GM21381 (cell line): ENCODE data around the gene CCSER1.

Experiments used
- ATAC-seq: cut with Tn5 transposase; IDR thresholded peaks from one replicate; pipeline ENCODE4 v1.9.1; 2021; ENCODE audit warnings: mild to moderate bottlenecking, moderate library complexity; ENCODE audit not compliant: unreplicated experiment

Gene CCSER1

DNA sequence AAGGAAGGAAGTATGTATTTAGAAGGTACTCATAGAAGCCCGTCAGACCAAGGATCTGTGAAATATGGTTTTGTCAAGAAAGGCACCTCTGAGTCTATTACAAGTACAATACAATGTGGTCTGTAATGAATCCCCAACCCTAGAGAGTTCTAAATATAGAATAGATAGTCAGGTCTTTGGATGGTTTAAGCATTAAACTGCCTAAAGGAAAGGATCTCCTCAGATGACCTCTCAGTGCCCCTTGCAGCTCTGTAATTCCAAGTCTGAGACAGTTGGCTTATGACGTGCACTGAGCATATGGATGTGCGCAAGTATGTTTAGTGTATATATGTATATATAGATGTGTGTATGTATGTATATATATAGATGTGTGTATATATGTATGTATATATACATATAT is 62.0 kb downstream of the CCSER1 start:
- no peak for ATAC-seq

GRCh38 chr4:90189946-90190345 is 62.8 kb downstream of the CCSER1 start:
- no peak for ATAC-seq

DNA sequence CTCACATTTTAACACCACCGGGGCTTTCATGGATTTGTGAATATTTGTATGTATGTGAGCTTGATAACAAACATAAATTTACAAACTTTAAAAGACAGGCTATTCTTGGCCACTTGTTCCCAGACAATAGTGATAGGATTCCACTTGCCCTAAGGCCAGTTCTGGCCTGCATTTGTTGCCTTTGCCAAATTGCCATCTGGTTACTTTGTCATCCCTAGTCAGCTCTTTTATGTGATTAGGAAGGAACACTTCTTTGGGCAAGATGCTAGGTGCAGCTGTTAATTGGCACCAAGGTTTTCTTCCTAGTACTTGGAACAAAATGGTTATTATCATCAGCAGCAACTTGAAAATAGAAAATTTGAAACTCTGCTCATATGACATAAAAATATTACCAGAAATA is 63.3 kb downstream of the CCSER1 start:
- ATAC-seq, result no peak

- no peak for ATAC-seq
Observed at GRCh38 chr4:90198086-90198847, 71.1 kb downstream of the CCSER1 start.

GRCh38 chr4:90207887-90208454 is 80.8 kb downstream of the CCSER1 start:
- ATAC-seq, result no peak

- no peak for ATAC-seq
Observed at GRCh38 chr4:90209922-90210321, 82.7 kb downstream of the CCSER1 start.

DNA sequence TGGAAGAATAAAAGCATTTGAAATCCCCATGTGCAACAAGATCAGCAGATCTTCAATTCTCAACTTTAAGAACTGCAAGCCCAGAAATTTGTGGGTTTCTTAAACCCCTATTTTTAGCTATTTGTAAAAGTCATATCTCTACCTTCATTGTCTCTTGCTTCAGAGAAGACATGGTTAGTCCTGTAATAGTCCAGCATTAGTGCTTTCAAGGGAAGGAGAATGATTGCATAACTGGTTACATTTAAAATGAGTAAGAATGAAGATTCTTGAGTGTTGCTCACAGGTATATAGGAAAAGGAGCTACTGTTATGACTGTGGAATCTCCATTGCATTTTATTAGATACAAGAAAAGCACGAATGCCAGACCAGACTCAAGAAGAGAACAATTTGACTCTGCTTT is 84.0 kb downstream of the CCSER1 start:
- no peak for ATAC-seq

- ATAC-seq, result peak; percentile 72
Observed at GRCh38 chr4:90215286-90215685, 88.1 kb downstream of the CCSER1 start.

DNA sequence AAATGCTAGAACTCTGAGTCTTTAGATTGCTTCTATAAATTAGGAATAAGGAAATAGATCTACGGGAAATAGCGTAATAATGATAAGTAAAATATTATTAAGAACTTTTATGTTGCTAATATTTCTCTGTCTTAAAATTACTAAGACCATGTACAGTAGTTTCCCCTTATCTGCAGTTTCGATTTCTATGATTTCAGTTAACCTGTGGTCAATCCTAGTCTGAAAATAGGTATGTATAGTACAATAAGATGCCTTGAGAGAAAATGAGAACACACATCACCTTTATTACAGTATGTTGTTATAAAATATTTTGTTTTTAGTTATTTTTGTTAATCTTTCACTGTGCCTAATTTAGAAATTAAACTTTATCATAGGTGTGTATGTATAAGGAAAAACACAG is 92.6 kb downstream of the CCSER1 start:
- ATAC-seq, result peak; percentile 45

- ATAC-seq, result no peak
Observed at GRCh38 chr4:90220459-90220858, 93.3 kb downstream of the CCSER1 start.

DNA sequence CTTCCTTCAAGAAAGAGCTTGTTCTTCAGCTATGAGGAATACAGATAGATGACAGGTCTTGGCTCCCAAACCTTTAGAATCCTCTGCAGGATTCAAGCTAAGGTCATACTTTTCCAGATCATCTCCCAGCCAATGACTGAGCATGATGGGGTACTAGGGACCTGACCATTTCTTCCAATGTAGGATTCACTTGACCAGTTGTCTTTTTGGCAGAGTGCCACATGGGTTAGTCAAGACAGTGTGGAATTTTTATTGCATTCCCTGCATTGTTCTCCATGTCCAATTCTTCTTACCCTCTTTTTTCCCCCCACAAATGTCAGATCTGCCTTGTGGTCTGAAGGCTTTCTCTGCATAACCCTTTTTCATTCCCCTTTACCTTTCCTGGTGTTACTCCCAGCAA is 99.5 kb downstream of the CCSER1 start:
- no peak for ATAC-seq

GRCh38 chr4:90227177-90227576 is 100.0 kb downstream of the CCSER1 start:
- no peak for ATAC-seq

- ATAC-seq, result no peak
Observed at GRCh38 chr4:90234916-90235547, 107.8 kb downstream of the CCSER1 start.

- no peak for ATAC-seq
Observed at GRCh38 chr4:90237751-90238530, 110.7 kb downstream of the CCSER1 start.

DNA sequence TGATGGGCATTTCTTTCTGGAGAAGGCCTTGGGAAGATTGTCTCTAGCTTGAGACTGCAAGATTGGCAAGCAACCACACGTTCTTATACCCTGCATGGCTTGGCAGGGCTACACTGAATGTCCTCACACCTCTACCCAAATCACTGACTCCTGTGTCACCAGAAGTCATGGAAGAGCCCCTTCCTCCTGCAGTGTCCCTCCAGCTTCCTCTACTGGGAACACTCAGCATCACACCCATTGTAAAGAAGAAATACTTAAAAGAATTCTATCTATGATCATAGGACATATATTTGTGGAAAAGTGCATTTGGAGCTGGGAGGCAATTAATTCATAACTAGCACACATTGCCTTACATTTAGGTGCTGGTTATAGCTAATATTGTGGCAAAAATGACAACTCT is 113.1 kb downstream of the CCSER1 start:
- no peak for ATAC-seq

DNA sequence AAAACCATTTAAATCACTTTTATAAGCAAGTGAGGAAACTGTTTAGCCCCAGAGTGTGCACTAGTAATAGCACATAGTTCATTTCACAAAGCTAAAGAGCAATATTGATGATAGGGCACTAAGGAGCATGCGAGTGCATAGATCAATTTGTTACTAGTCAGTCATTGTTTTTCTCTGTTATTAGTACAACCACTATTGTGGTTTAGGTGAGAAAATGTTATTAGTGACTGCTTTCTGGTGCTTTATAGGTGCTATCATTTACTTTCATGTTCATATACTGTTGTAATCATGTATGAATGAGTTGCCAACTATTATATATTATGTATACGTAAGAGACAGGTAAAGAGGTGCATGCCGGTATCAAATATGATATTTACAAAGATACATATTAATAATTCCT is 113.8 kb downstream of the CCSER1 start:
- ATAC-seq, result no peak

DNA sequence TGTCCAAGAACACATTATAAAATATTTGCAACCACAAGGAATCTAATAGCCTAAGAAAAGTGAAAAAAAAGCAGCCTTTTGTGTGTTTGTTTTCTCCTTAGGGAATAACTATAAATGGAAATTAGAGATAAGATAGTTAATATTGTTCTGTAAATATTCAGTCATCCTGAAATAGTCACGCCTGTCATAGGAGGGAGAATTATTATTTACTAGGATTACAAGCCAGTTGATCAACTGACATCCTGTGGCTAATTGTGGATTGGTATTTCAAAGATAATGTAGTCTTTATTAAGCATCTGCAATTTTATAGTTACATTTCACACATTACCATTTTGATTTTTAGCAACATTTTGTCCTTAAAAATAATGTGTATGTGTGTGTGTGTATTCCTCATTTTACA is 118.6 kb downstream of the CCSER1 start:
- ATAC-seq, result no peak

DNA sequence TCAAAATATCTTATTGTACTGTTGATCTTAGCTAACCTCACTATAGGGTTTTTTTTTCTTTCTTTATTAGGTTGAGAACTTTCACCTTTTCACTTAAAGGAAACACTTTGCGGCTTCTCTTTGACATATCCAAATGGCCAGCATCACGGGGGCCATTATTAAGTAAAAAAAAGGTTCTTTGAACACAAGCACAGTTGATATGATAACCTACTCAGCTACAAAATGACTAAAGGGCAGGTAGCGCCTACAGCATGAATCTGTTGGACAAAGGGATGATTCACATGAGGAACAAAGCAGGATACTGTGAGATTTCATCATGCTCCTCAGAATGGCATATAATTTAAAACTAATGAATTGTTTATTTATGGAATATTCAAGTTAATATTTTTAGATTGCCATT is 119.6 kb downstream of the CCSER1 start:
- no peak for ATAC-seq

- ATAC-seq, result no peak
Observed at GRCh38 chr4:90254357-90254756, 127.2 kb downstream of the CCSER1 start.

- ATAC-seq, result no peak
Observed at GRCh38 chr4:90274175-90274574, 147.0 kb downstream of the CCSER1 start.

- no peak for ATAC-seq
Observed at GRCh38 chr4:90280954-90281353, 153.8 kb downstream of the CCSER1 start.
